A549 treated with RU486 at 1 μM for 4 hours (cell line): ENCODE measurements around the gene UPF3B. TPM values are rescaled to one million over a fixed set of nuclear protein-coding genes. Genes with fewer than 3 reads are reported as not detected.

Experiments used
- total RNA-seq: library from RNA; stranded (reverse); fragments of 200-300 nt; extraction: Qiagen RNA extraction; gene quantifications from 5 replicates; pipeline ENCODE4 v1.2.3, GENCODE V29; 2022; ENCODE audit warnings: low read depth

The UPF3B gene, protein sequence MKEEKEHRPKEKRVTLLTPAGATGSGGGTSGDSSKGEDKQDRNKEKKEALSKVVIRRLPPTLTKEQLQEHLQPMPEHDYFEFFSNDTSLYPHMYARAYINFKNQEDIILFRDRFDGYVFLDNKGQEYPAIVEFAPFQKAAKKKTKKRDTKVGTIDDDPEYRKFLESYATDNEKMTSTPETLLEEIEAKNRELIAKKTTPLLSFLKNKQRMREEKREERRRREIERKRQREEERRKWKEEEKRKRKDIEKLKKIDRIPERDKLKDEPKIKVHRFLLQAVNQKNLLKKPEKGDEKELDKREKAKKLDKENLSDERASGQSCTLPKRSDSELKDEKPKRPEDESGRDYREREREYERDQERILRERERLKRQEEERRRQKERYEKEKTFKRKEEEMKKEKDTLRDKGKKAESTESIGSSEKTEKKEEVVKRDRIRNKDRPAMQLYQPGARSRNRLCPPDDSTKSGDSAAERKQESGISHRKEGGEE
- total RNA-seq = 16.8 to 28.9 TPM (median 21.5 TPM) in 5 replicates

GRCh38 chrX:119852382-119853353 lies at the start of gene UPF3B:
TSS of gene UPF3B (minus strand) at chrX:119852963. CDS start at chrX:119852928, 35 bp downstream.

GRCh38 chrX:119895843-119896326 lies 43.1 kb upstream of the UPF3B start, which contains the start of gene AKAP14:
TSS of gene AKAP14 (plus strand) at chrX:119895893. CDS start at chrX:119903224, 7,331 bp downstream.

GRCh38 chrX:119871599-119872395 lies 19.0 kb upstream of the UPF3B start, which contains the start of the genes NDUFA1 and RNF113A:
TSS of gene NDUFA1 (plus strand) at chrX:119871832. CDS start at chrX:119871912, 80 bp downstream.
TSS of gene RNF113A (minus strand) at chrX:119871733. CDS start at chrX:119871613, 120 bp downstream.

DNA sequence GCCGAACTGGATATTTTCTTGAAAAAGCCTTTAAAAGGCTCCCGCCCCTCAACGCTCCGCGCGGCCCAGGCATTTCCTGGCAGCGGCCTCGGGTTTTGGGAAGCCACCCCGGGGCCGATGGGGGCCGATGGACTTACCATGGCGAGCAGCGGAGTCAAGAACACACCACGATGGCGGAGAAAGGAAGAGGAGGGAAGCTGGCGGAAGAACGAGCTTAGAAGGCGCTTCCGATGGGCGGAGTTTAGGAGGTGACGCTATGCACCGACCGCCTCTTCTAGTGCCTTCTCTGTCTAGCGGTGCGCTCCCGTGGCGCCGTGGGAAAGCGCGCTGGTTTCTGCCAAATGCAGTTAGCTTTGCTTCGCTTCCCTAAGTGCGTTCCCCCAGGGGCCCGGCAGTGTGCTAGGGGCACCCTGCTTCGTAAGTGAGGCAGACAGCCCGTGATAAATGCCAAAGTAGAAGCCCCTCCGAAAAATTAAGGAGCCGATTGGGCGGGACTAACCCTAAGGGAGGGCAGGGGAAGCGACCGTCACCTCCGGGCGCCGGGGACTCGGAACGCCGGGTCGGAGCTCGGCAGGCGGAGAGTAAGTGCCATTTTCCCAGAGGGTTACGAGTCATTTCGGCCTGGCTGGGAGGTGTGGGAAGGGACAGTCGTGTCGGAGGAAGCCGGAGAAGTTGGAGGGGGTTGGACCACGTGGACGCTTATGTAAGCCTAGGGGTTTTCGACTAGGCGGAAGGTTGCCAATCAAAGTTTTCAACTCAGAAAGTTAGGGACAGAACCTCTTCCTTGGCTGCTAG lies 61.1 kb downstream of the UPF3B start, which contains the start of gene RPL39:
Gene RPL39, minus strand, starts transcription at position 194 of the 795 bp plus-strand sequence. Its CDS starts 54 bp downstream, at position 140.

Other genes with a start within 250 kb of the UPF3B start
- gene NKRF, start 246.5 kb downstream of the UPF3B start, total RNA-seq = 14.4 to 19.9 TPM (median 18.5 TPM) in 5 replicates
- 9.3 to 11.8 TPM (median 10.5 TPM) in 5 replicates for gene SEPTIN6, start 159.8 kb downstream of the UPF3B start, total RNA-seq
- gene SOWAHD, start 94.4 kb downstream of the UPF3B start, total RNA-seq = 0.09 to 0.20 TPM (median 0.17 TPM) in 4 of 5 replicates, not detected in the other
- gene RPL39, start 61.3 kb downstream of the UPF3B start, total RNA-seq = 3,393 to 5,238 TPM (median 3,694 TPM) in 5 replicates
- gene RNF113A, start 18.8 kb upstream of the UPF3B start, total RNA-seq = 29.7 to 36.4 TPM (median 31.6 TPM) in 5 replicates
- 230 to 343 TPM (median 260 TPM) in 5 replicates for gene NDUFA1, start 18.9 kb upstream of the UPF3B start, total RNA-seq
- not detected in 5 replicates for gene AKAP14, start 42.9 kb upstream of the UPF3B start, total RNA-seq
- 6.9 to 8.7 TPM (median 7.2 TPM) in 5 replicates for gene NKAP, start 90.8 kb upstream of the UPF3B start, total RNA-seq
- gene RHOXF2B, start 224.7 kb upstream of the UPF3B start, total RNA-seq = not detected in 5 replicates